Stimulated activated CD8-positive, alpha-beta memory T cell treated with anti-CD3 and anti-CD28 coated beads, Interleukin-4, amount 100 ng/mL, for 4 hours (primary cell): Measurements from ENCODE around the gene NPEPL1.

Source experiments
- DNase-seq, 2 donors: peaks; one replicate each; pipeline ENCODE4 v3.0.0-alpha.2; 2020; ENCODE audit warnings: low read depth in 2 of 2, low spot score in 1 of 2

Gene NPEPL1

DNA sequence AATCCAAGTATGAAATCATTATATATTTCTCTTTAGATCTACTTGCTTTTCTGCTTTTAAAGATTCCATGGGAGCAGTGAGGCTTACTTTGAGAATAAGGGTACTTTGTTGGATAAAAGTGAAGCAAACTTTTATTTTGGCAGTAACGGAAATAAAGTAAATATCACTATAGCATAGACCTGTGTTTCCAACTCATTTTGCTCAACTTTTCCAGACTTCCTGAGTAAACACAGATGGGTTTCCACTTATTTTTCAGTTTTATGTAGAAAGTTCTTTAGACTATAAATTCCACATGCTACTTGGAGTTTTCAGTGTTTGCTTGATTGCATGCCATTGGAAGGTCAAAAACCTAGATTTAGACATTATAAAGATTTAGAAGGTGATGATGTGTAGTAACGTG is 35.3 kb upstream of the NPEPL1 start:
- no peak for DNase-seq

DNA sequence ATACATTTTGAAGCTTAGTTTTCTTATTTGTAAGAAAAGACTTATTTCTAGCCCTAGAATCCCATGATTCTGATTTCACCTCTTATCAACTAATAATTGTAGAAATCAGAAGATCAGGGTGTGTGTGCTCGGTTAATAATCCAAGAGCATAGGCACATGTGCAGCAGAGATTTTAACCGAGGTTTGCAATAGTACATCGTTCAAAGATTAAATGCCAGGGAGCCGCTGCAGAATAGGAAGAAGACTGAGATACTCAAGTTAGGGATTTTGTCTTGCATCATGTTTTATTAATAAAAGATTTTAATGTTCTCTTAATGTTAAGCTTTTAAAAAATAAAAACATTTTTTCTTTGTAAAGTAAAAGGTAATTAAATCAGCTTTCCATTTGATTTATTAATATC is 34.6 kb upstream of the NPEPL1 start:
- DNase-seq: no peak

DNA sequence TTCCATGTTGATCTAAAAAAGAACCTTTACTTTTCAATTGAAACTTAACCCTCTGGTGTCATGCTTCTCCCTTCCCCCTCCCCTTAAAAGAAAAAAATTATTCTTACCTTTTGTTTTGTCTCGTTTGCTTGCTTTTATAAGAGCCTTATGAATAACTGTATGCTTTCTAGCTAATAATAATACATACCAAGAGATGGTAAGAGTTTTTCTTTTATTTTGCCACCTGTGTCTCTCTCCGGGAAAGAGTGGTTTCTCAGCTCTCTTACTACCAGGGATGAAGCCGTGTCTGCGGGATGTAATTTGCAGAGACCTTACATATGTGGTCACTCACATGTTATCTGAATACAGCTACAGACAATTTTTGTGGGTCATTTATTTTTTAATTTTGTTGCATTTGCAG is 33.8 kb upstream of the NPEPL1 start:
- no peak for DNase-seq

GRCh38 chr20:58659841-58660240 is 32.8 kb upstream of the NPEPL1 start:
- DNase-seq: no peak

- no peak for DNase-seq
These were observed 31.6 kb upstream of the NPEPL1 start for GRCh38 chr20:58660855-58661597.

- no peak for DNase-seq
These were observed 30.8 kb upstream of the NPEPL1 start for GRCh38 chr20:58661598-58662473.

DNA sequence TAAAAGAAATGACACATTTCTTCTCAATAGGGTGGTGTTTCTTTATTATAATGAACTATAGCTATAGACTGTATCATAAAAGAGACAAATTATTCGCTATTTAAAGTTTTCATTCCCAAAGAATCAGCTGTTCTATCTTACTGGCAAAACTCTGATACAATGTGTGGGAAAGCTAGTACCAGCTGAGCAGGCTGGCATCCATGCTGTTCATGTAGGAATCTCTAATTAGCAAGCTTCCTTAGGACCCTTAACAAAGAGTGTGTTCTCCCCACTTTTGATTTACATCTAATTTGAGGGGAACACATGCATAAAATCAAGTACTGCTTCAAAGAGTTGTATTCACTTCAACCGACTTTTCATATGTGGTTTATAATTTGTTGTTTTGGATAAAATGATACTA is 28.3 kb upstream of the NPEPL1 start:
- no peak for DNase-seq

DNA sequence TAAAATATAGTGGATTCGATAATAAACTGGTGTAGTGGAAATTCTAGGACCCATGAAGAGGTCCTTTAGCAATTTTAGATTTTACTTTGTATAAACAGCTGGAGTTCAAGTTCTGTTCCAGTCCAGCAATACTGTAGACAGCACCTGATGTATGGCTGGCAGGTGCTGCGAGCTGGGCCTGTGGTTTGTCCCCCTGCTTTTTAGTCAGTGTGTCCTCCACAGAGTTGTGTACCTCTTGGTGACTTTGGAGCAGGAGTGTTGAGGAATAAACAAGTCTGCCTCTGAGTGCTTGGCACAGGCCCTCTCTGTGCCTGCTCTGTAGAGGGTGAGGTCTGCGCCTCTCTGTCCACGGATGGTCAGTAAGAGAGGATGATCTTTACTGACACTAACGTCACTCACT is 27.7 kb upstream of the NPEPL1 start:
- no peak for DNase-seq

DNA sequence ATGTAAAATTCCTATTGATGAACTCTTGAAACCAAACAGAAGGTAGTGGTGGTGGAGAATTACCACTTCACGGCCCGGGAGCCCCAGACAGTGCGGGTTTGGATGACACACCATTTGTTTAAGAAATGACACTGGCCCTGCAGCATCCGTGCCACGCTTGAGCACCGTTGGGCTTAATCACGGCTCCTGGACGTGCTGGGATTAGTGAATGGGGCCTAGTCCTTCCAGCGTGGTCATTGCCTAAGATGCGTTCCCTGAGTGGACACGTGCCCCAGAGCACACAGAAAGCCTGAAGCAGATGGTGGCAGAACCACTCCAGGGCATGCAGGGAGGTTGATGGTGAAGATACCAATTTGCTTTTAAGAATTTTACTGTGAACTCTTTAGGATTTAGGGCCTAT is 27.0 kb upstream of the NPEPL1 start:
- no peak for DNase-seq

GRCh38 chr20:58666702-58667101 is 25.9 kb upstream of the NPEPL1 start:
- DNase-seq: no peak

DNA sequence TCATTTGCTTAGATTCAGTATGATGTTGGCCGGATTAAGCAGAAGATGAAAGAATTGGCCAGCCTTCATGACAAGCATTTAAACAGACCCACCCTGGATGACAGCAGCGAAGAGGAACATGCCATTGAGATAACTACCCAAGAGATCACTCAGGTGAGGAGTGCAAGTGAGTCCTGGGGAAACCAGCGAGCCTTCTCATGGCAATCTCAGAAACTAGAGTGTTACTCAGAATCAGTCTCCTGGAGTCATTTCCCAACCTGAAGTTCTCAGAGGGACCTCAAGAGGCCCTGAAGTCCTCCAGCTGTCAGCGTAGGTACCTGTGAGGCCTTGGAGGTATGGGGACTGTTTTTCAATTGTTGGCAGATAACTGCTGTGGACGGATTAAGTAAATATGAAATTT is 24.6 kb upstream of the NPEPL1 start:
- no peak for DNase-seq

DNA sequence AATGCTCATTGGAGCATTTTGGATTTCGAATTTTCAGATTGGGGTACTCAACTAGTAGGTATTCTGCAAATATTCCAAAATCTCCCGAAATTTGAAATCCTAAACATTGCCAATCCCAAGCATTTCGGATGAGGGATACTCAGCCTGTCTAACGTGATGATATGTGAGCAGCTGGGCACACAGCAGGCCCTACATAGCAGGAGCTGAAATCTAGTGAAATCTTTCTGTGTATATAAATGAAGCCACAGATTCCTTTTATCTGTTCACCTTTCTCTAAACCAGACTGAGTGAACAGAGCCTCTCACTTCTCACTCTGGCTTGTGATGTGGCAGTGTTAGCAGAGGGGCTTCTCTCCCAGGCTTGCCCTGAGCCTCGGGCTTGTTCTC is 23.7 kb upstream of the NPEPL1 start:
- DNase-seq: no peak

DNA sequence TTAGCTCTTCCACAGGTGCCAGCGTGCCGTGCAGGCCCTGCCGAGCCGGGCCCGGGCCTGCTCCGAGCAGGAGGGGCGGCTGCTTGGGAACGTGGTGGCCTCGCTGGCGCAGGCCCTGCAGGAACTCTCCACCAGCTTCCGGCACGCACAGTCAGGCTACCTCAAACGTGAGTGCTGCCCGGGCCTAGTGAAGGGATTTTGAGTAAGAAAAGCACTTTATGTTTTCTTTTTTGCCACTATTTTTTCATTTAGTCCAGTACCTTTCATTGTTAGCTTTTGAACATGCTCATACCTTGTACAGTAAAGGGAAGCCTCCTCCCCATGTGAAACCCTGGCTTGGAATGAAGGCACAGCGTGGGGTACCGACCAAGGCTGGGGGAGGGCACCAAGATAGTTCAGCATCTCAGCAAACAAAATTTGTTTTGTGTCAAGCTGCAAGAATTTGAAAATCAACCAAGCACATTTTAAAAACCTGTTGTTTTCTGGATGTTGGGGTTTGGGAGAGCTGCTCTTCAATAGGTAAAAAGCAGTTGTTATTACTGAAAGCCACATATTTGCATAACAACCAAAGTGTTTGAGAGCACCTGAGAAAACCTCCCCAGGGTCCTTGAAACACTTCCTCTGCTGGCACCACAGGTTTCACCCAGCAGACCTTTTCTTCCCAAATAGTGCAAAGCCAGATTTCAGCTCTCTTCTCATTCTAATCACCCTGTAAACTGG is 23.2 kb upstream of the NPEPL1 start:
- DNase-seq: no peak

GRCh38 chr20:58670102-58670501 is 22.5 kb upstream of the NPEPL1 start:
- DNase-seq: no peak

- DNase-seq: no peak
These were observed 21.9 kb upstream of the NPEPL1 start for GRCh38 chr20:58670659-58671058.

- DNase-seq: no peak
These were observed 19.5 kb upstream of the NPEPL1 start for GRCh38 chr20:58673119-58673518.

DNA sequence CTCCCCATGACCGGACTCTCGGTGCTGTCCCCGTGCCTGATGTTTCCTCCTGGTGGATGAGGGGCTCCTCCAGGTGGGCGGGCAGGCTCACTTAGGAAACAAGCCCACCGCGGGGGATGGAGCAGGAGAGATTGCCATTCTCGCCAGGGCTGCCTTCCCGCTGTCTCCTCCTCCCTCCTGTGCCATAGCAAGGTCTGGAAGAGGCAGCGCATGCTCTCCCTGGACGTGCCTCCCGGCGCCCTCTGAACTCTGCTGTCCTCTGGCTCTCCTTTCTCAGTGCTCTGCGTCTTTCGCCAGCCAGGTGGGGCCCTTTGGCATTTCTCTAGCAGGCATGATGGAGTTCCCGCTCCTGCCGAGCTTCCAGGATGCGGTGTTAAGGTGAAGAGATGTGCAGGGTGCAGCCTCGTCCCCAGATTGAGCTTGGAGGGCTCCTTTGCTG is 17.4 kb upstream of the NPEPL1 start:
- DNase-seq: no peak

DNA sequence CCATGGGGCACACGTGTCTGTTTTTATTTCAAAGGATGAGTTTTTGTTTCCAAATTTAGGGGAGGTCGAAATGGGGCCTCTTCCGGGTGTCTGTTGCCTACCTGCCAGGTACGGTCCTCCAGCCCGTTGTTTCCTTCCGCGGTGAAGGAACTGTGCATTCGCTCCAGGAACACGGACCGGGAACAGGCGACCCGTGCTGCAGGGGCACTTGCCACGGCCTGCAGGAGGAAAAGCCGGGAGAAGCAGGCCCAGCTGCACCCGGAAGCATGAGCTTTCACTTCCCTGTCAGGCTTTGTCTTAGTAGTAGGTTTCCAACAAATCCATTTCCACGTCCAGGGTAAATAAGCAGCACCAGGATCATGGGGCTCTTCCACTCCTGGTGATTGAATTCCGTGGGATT is 17.0 kb upstream of the NPEPL1 start:
- DNase-seq: no peak

GRCh38 chr20:58676161-58676560 is 16.4 kb upstream of the NPEPL1 start:
- no peak for DNase-seq

GRCh38 chr20:58677079-58677604 is 15.5 kb upstream of the NPEPL1 start:
- DNase-seq: no peak

DNA sequence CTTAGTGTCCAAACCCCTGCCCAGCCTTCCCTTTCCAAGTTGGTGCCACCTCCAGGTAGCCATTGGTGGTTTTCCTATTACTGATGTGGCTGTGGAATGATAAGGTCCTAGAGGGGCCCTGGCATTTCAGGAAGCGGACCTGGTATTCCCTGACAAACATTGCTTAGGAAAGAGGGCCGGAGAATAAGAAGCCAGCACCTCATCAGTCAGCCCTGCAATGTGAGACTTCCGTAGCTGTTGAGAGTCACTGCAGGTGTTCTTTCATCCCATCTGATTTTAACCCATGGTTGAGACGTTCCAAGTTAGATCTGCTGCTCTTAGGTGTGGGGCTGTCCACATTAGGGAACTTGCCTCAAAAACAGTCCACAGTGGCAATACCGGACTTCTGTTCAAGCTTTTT is 14.8 kb upstream of the NPEPL1 start:
- DNase-seq: no peak

GRCh38 chr20:58678806-58679205 is 13.8 kb upstream of the NPEPL1 start:
- DNase-seq: no peak
